Measurements from ENCODE around the gene RORB.

RORB gene

GRCh38 chr9:74736646-74737045, 239.5 kb downstream of the RORB start:
- DNase-seq (ENCODE audit: low read depth), result no peak
- H3K4me3 ChIP-seq (ENCODE audit: low read depth, low read length), result no peak overlapping the region
- TF ChIP-seq, protein P1, sequence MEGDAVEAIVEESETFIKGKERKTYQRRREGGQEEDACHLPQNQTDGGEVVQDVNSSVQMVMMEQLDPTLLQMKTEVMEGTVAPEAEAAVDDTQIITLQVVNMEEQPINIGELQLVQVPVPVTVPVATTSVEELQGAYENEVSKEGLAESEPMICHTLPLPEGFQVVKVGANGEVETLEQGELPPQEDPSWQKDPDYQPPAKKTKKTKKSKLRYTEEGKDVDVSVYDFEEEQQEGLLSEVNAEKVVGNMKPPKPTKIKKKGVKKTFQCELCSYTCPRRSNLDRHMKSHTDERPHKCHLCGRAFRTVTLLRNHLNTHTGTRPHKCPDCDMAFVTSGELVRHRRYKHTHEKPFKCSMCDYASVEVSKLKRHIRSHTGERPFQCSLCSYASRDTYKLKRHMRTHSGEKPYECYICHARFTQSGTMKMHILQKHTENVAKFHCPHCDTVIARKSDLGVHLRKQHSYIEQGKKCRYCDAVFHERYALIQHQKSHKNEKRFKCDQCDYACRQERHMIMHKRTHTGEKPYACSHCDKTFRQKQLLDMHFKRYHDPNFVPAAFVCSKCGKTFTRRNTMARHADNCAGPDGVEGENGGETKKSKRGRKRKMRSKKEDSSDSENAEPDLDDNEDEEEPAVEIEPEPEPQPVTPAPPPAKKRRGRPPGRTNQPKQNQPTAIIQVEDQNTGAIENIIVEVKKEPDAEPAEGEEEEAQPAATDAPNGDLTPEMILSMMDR (conservative IDR thresholded peaks at IDR 0.05; ENCODE audit: low read depth, low read length), result no peak

- H3K4me3 ChIP-seq (ENCODE audit: low read depth, low read length), result no peak overlapping the region
- TF ChIP-seq, protein P1 (conservative IDR thresholded peaks at IDR 0.05; ENCODE audit: low read depth, low read length), result no peak
- no peak for DNase-seq (ENCODE audit: low read depth)
Measured at GRCh38 chr9:74742191-74742790, 245.2 kb downstream of the RORB start.

All from choroid plexus epithelial cell (primary cell).